HL-60/S4 treated with phorbol 12-myristate 13-acetate at 8.2 ng/mL for 4 days and 3 days (cell line): ENCODE data around the gene CRIP2.

Source experiments
- in situ Hi-C: fragments of 300-500 bp; cut with MboI; formaldehyde crosslinking; loops from 2 replicates; pipeline ENCODE4 v1.15.0; 2022; ENCODE audit warnings: low sequenced_read_pairs

CRIP2 gene

DNA sequence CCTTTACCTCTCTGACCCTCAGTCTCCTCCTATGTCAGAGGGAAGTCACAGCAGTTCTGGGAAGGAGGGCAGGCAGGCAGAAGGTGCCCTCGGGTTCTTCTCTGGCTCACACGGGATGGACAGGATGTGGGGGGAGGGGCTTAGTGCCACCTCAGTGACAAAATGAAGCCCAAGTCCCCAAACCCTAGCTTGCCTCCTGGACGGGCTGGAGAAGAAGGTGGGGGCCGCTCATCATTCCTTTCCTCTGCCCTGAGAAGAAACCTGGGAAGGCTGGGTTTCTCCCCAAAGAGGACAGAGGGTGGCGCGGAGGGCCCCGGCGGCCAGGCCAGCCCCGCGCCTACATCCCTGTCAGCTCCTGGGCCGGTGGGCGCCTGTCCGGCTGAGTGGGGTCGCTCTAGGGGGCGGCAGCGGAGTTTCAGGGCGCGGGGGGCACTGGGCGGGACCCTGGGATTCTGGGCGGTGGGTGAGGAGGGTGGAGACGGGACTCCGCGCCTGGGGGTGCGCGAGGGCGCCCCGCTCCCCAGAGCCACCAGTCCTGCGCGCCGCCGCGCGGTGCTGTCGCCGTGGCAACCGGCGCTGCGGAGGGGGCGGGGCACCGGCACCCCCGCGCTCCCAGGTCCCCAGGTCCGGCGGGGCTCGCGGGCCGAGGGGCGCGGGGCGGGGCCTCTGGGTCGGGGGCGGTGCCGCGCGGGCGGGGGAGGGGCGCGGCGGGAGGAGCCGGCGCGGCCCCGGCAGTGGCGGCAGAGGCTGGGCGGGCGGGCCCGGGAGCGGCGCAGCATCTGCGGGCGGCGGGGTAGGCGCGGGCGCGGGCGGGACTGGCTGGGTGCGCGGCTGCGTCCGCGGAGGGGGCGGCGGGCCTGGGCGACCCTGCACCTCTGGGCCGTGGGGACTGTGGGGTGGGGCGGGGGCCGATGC lies 51.5 kb downstream of the CRIP2 start, which contains the start of gene TMEM121:
Gene TMEM121 (plus strand): TSS at position 723 of the 915 bp plus-strand sequence. CDS start 2,252 bp downstream, outside the sequence.
- in situ Hi-C loops = no loop called here

DNA sequence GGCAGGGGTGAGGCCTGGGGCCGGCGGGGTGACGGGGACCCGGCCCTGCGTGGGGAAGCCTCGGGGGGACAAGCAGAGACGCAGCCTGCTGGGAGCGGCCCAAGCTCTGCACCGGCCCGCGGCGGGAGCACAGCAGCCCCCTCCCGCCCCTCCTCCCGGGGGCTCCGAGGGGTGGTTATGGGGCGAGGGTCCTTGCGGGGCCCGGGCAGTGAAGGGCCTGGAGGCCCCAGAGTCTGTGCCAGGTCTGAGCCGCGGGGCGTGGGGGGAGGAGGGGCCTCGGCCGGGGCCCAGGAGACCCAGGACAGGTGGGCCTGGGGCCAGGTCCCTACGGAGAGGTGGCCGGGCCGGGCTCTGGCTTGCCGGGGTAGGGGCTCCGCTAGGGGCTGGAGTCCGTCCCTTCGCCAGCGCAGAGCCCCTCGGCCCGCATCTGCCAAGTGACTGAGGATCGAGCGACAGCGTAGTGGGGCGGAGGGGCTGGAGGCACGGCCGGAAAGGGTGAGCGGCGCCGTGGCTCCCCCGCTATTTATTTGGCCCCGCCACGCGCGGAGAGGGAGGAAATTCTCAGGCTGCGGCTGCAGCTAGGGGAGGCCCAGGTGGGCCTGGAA lies 52.3 kb downstream of the CRIP2 start:
- in situ Hi-C loops = no loop called here

DNA sequence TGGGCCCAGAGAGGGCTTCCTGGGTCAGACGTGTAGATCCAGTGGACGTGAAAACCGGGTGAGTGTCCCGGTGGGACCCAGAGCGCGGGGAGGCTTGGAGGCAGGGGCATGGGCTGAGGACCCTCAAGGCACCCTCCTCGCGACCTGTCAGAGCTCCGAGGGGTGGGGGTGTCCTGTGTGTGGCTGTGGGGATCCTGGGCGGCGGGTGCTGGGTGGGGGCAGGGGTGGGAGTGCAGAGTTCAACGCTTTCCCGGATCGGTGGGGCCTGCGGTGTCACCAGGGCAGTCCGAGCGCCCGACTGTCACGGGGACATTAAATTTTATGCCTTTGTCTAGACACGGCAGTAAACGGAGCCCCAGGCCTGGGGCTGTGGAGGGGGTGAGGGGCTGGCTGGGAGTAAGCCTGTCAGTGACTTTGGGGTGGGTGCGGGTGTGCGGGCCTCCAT lies 52.8 kb downstream of the CRIP2 start:
- in situ Hi-C loops = no loop called here

DNA sequence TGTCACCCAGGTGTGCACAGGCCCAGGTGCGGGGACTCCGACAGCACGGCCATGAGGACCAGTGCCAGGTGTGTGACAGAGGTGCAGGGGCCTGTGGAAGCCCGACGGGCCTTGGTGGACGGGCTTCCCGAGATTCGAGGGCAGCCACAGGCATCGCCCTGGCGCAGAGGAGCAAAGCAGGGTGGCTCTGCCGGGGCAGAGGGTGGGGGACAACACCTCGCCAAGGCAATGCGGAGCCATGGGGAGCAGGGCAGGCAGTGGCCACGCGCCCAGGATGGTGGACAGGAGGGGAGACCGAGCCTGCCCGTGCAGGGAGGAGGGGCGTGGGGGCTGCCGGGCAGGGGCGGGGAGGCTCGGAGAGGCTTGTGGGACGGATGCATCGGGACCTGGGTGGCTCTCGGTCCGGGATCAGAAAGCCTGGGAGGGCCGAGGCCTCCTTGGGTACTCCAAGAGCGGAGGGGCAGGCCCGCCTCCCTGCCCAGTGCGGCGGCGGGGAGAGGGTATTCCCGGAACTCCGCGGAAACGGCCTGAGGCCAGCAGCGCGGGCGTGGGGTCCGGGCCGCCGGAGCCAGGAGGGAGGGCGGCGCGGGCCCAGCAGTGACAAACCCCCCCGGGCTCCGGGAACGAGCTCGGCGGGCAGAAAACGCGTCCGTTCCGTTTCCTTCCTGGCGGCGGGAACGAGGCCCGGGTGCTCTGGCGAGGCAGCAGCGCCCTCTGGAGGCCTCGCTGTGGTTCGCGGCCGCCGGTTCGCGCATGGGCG lies 53.4 kb downstream of the CRIP2 start:
- in situ Hi-C loops = no loop called here

DNA sequence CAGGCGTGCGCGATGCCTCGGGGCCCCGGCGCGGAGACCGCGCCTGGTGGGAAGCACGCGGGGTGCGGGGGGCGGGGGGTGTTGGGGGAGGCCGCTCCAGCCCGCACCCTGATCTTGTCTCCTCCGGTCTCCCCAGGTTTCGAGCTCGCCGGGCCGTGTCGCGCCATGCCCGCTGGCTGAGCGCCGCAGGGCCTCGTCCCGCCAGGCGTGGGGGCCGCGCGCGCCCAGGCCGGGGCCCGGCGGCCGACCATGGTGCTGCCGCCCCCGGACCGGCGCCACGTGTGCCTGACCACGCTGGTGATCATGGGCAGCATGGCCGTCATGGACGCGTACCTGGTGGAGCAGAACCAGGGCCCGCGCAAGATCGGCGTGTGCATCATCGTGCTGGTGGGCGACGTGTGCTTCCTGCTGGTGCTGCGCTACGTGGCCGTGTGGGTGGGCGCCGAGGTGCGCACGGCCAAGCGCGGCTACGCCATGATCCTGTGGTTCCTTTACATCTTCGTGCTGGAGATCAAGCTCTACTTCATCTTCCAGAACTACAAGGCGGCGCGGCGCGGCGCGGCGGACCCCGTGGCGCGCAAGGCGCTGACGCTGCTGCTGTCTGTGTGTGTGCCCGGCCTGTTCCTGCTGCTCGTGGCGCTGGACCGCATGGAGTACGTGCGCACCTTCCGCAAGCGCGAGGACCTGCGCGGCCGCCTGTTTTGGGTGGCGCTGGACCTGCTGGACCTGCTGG lies 54.1 kb downstream of the CRIP2 start:
- in situ Hi-C loops = no loop called here

DNA sequence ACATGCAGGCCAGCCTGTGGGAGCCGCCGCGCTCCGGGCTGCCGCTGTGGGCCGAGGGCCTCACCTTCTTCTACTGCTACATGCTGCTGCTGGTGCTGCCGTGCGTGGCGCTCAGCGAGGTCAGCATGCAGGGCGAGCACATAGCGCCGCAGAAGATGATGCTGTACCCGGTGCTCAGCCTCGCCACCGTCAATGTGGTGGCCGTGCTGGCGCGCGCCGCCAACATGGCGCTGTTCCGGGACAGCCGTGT lies 54.6 kb downstream of the CRIP2 start:
- in situ Hi-C loops = no loop called here
